ENCODE measurements around the gene ADPRHL1.
"Not testable (repeated sequence)": the region's sequence is repeated elsewhere in the genome, so short reads cannot be mapped to it uniquely, and the experiment has no call there.

ADPRHL1 gene

GRCh38 chr13:113373811-113374485, 79.3 kb downstream of the ADPRHL1 start:
- TF ChIP-seq ZFX (IDR thresholded peaks at IDR 0.05), result no peak
- TF ChIP-seq, protein P1, sequence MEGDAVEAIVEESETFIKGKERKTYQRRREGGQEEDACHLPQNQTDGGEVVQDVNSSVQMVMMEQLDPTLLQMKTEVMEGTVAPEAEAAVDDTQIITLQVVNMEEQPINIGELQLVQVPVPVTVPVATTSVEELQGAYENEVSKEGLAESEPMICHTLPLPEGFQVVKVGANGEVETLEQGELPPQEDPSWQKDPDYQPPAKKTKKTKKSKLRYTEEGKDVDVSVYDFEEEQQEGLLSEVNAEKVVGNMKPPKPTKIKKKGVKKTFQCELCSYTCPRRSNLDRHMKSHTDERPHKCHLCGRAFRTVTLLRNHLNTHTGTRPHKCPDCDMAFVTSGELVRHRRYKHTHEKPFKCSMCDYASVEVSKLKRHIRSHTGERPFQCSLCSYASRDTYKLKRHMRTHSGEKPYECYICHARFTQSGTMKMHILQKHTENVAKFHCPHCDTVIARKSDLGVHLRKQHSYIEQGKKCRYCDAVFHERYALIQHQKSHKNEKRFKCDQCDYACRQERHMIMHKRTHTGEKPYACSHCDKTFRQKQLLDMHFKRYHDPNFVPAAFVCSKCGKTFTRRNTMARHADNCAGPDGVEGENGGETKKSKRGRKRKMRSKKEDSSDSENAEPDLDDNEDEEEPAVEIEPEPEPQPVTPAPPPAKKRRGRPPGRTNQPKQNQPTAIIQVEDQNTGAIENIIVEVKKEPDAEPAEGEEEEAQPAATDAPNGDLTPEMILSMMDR (conservative IDR thresholded peaks at IDR 0.05), result no peak
- H3K27ac ChIP-seq, result no peak overlapping the region

GRCh38 chr13:113371701-113372100, 81.6 kb downstream of the ADPRHL1 start:
- H3K27ac ChIP-seq, result not testable (repeated sequence)

DNA sequence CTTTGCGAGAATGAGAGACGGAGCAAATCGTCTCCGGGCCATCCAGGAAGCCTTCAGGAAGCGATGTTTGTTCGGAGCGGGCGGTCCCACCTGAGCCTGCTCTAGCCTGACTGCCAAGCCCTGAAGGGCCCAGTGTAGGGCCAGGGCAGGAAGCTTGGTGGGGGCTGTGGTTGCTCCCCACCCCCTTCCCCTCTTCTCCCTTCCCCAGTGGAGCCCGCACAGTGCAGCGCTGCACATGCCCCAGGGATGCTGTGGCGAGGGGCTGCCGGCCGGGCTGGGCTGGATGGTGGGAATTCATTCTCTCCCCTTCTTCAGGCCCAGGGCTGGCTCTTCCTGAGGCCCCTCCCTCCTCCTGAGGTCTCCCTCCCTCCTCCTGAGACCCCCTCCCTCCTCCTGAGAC, 82.2 kb downstream of the ADPRHL1 start:
- no peak overlapping the region for H3K27ac ChIP-seq
- TF ChIP-seq, protein P1 (conservative IDR thresholded peaks at IDR 0.05), result no peak
- no peak for TF ChIP-seq ZFX (IDR thresholded peaks at IDR 0.05)

DNA sequence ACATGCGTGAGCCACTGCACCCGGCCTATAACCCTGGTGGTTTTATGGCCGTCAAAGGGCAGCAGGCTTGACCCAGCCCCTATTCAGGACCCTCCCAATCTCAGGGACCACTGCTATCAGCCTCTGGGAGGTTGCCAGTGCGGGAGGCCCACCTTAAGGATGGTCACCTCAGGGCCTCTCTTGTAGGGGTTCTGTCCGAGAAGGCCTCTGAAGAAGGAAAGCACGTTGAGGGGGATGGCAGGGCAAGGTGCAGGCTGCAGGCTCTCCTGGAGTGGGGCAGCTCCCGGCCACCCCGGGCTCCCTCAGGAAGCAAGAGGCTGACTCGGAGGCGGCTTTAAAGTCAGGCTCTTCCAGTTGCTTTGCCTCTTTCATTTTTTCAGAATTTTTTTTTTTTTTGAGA, 83.4 kb downstream of the ADPRHL1 start:
- TF ChIP-seq ZFX (IDR thresholded peaks at IDR 0.05), result no peak
- TF ChIP-seq, protein P1 (conservative IDR thresholded peaks at IDR 0.05), result no peak
- no peak overlapping the region for H3K27ac ChIP-seq

GRCh38 chr13:113369189-113369588, 84.1 kb downstream of the ADPRHL1 start:
- no peak for TF ChIP-seq ZFX (IDR thresholded peaks at IDR 0.05)
- TF ChIP-seq, protein P1 (conservative IDR thresholded peaks at IDR 0.05), result no peak
- H3K27ac ChIP-seq, result no peak overlapping the region

DNA sequence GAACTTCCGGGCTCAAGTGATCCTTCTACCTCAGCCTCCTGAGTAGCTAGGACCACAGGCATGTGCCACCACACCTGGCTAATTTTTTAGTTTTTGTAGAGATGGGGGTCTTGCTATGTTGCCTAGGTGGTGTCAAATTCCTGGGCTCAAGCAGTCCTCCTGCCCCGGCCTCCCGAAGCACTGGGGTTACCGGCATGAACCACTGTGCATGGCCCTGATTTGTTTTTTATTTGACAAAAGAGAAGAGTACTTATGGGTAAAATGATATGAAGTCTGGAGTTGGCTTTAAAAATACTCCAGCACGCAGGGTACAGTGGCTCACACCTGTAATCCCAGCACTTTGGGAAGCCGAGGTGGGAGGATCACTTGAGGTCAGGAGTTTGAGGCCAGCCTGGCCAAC, 84.9 kb downstream of the ADPRHL1 start:
- H3K27ac ChIP-seq, result not testable (repeated sequence)

DNA sequence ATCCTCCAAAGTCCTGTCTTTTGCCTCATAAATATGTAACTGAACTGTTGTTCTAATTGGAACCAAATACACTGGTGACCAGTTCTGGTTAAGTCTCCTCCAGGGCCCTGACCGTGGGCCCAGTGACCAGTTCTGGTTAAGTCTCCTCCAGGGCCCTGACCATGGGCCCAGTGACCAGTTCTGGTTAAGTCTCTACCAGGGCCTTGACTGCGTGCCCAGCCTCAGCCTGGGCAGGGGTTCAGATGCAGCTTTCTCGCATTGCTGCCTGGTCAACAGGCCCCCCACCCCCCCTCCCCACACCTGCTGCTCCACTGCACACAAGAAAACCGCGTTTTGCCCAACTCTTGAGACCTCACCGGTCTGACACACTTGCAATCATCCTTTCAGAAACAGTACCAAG, 85.5 kb downstream of the ADPRHL1 start:
- TF ChIP-seq, protein P1 (conservative IDR thresholded peaks at IDR 0.05), result no peak
- TF ChIP-seq ZFX (IDR thresholded peaks at IDR 0.05), result no peak
- H3K27ac ChIP-seq, result no peak overlapping the region

DNA sequence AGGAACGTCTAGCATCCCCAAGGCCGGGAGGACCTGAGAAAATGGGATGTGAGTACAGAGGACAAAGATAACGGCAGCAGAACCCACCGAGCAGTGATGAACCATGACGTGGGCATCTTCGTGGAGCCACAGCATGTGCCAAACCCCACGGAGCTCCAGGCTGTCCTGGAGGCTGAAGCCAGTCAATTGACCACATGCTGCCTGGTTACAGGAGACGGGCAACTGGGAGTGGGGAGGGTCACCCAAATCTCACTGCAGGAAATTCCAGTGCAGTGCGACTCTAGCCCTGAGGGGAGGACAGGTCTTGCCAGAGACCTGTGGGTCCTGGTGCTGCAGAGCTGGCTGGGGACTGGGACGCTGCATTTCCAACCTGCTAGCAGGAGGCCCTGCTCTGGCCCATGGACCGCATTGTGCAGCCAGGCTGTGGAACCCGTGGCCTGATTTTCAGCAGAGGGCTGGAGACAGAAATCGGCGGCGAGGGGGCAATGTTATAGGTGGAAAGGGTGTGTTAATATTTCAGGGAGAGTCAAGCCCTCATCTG, 86.2 kb downstream of the ADPRHL1 start:
- H3K27ac ChIP-seq, result no peak overlapping the region
- TF ChIP-seq, protein P1 (conservative IDR thresholded peaks at IDR 0.05), result no peak
- no peak for TF ChIP-seq ZFX (IDR thresholded peaks at IDR 0.05)
